SJCRH30 (cell line): ENCODE measurements around the gene ATG9B. TPM values are rescaled to one million over a fixed set of nuclear protein-coding genes. Genes with fewer than 3 reads are reported as not detected.
"Not testable (repeated sequence)": the region's sequence is repeated elsewhere in the genome, so short reads cannot be mapped to it uniquely, and the experiment has no call there.

Experiments
- DNase-seq, 2 experiments: peaks; one replicate each; pipeline ENCODE4 v3.0.0-alpha.2; 2015 to 2020
- H3K27ac ChIP-seq: fragments of 250-450 bp; sonication (Bioruptor Pico); 2 replicates; pipeline ENCODE4 v1.5.1; 2020; ENCODE audit warnings: mild to moderate bottlenecking, moderate library complexity
- H3K27me3 ChIP-seq: fragments of 250-450 bp; sonication (Bioruptor Pico); 2 replicates; pipeline ENCODE4 v1.5.1; 2020; ENCODE audit warnings: mild to moderate bottlenecking, moderate library complexity
- H3K36me3 ChIP-seq: fragments of 250-450 bp; sonication (Bioruptor Pico); 2 replicates; pipeline ENCODE4 v1.5.1; 2020; ENCODE audit warnings: mild to moderate bottlenecking, moderate library complexity
- H3K4me1 ChIP-seq: fragments of 250-450 bp; sonication (Bioruptor Pico); 2 replicates; pipeline ENCODE4 v1.5.1; 2020; ENCODE audit warnings: mild to moderate bottlenecking, moderate library complexity
- H3K4me3 ChIP-seq: fragments of 250-450 bp; sonication (Bioruptor Pico); 2 replicates; pipeline ENCODE4 v1.5.1; 2020; ENCODE audit warnings: mild to moderate bottlenecking, moderate library complexity
- H3K9me3 ChIP-seq: fragments of 250-450 bp; sonication (Bioruptor Pico); replicated peaks from 2 replicates; pipeline ENCODE4 v1.5.1; 2020; ENCODE audit warnings: mild to moderate bottlenecking, moderate library complexity
- total RNA-seq: library from RNA; depleted of rRNA; stranded (reverse); fragments of >200 nt; shearing (Covaris generic); gene quantifications from 2 replicates; pipeline ENCODE4 v1.2.3, GENCODE V29; 2014

Gene ATG9B
- total RNA-seq, 1 experiment from 2014 or later: 0.08 TPM

DNA sequence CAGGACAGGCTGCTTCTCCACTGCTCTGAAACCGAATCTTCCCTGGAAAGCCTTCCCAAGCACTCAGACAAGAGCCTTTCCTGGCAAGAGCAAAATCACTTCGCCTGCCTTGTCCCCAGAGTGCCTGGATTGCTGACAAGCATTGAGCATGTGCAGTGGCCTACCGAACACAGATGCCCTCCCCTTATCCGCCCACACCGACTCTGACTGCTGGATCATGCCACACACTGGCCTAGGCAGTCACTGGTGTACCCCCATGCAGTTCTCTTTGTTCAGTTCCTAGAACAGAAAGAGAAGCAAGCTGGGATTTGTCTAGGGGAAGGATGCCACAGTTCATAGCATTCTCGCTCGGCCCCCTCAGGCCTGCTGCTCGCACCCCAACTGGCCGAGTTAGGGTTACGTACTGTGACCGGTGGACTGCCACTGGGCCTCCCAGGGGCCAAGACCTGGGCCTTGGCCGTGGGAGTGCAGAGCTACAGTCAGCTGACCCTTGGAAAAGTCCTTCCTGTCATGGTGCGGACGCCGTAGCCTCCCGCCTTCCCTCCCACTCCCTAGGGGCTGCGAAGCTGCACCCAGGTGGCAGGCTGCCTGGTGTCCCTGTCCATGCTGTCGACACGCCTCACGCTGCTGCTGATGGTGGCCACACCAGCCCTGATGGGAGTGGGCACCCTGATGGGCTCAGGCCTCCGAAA is 10.9 kb upstream of the ATG9B start:
- H3K9me3 ChIP-seq: no peaks in the 10 kb centered on the region
- H3K36me3 ChIP-seq: no peaks in the 10 kb centered on the region
- no peak for DNase-seq
- H3K4me1 ChIP-seq: peaks cover 20% of the 10 kb centered on the region
- no peaks in the 10 kb centered on the region for H3K27me3 ChIP-seq
- H3K4me3 ChIP-seq: no peak overlapping the region
- H3K27ac ChIP-seq: no peak overlapping the region

DNA sequence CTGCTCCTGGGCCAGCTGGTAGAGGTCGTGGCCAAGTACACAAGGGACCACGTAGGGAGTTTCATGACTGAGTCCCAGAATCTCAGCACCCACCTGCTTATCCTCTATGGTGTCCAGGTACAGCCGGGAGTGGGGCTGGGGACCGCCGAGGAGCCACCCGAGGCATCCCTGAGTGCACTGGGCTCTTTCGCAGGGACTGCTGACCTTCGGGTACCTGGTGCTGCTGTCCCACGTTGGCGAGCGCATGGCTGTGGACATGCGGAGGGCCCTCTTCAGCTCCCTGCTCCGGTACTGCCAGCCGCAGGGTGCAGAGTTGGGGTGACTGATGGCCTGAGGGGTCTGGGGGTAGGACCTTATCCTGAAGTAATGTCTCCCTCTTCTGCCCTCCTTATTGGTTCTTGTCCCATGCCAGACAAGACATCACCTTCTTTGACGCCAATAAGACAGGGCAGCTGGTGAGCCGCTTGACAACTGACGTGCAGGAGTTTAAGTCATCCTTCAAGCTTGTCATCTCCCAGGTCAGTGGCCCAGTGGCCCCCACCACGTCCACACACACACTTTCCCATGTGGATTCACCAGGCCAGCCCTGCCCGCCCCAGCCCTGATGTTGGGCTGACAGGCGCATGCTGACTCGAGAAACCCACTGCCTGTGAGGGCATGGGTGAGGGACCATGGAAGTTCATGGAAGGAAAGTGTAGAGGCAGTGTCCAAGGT is 10.2 kb upstream of the ATG9B start:
- Histone ChIP-seq H3K4me1 (peaks cover 17% of the 10 kb centered on the region), H3K36me3 (no peaks in the 10 kb centered on the region), H3K27me3 (no peaks in the 10 kb centered on the region), H3K4me3 (no peak overlapping the region), H3K27ac (no peak overlapping the region), H3K9me3 (no peaks in the 10 kb centered on the region)
- DNase-seq: no peak

DNA sequence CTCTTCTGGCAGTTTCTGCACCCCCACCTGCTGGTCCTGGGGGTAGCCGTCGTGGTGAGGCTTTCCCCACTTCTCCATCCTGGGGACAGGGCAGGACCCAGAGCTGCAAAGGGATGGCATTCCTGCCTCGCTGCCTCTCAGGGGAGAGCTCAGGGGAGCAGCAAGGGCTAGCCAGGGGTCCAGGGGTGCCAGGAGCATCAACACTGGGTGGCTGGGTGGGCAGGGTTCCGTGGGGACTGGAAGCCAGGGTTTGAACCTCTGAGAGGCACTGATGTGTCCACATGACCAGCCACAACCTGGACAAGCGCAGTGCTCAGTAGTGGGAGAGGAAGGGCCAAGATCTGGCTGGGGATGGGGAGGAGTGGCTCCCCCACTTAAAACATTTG is 9.6 kb upstream of the ATG9B start:
- Histone ChIP-seq H3K27ac (no peak overlapping the region), H3K4me3 (no peak overlapping the region), H3K36me3 (no peaks in the 10 kb centered on the region), H3K9me3 (no peaks in the 10 kb centered on the region), H3K4me1 (peaks cover 14% of the 10 kb centered on the region), H3K27me3 (no peaks in the 10 kb centered on the region)
- no peak for DNase-seq

DNA sequence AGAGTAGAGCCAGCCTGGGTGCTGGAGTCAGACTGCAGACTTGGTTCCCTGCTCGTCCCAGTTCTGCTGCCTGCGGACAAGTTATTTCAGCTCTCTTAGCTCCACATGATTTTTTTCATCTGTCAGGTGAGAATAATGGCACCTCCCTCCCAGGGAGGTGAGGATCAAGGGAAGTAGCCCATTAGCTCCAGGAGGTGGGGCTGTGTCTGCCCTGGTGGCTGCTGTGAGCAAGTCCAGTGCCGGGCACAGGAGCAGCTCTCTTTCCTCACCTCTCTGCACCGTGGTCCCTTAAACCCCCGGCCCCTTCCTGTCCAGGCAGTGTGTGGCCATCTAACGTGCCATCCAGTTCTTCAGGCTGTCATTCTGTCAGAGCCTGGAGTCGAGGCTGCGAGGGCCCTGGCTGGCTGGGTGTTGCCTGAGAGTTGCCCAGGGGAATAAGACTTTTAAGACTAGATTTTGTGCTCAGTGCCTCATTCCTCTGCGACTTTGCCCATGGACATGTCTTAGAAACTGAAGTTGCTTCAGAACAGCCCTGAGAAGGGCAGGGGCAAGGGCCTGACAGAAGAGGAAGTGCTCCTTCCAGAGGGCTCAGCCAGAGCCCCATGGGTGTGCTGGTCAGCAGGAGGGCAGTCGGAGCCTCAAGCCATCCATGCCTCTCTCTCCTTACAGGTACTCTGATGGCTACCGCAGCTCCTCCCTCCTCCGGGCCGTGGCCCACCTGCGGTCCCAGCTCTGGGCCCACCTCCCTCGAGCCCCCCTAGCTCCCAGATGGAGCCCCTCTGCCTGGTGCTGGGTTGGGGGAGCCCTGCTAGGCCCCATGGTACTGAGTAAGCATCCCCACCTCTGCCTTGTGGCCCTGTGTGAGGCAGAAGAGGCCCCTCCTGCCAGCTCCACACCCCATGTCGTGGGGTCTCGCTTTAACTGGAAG is 8.9 kb upstream of the ATG9B start:
- DNase-seq: no peak
- Histone ChIP-seq H3K4me1 (peaks cover 8% of the 10 kb centered on the region; the same call in 1 of the 2 replicates), H3K4me3 (no peak overlapping the region), H3K27ac (no peak overlapping the region), H3K9me3 (no peaks in the 10 kb centered on the region), H3K36me3 (no peaks in the 10 kb centered on the region), H3K27me3 (no peaks in the 10 kb centered on the region)

DNA sequence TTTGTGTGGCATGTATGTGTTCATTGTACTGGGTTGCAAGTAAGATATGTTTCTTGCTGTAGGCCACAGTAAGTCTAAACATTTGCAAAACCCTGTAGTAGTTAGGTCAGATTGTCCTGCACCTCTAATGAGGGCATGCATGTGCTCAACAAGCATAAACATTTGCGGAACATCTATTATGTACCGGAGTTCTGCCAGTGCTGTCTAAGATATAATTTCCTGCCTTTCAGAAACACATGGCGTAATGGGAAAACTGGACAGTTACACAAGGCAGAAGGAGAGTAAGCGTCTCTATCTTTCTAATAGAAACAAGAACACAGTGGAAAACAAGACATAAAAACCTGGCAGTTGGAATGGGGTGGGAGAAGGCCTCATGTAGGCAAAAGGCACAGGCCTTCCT is 6.7 kb upstream of the ATG9B start:
- no peaks in the 10 kb centered on the region for H3K9me3 ChIP-seq
- H3K36me3 ChIP-seq: no peaks in the 10 kb centered on the region
- H3K27ac ChIP-seq: no peak overlapping the region
- no peak overlapping the region for H3K4me3 ChIP-seq
- DNase-seq: no peak
- peaks cover 14% of the 10 kb centered on the region; the same call in 1 of the 2 replicates for H3K4me1 ChIP-seq
- no peaks in the 10 kb centered on the region for H3K27me3 ChIP-seq

DNA sequence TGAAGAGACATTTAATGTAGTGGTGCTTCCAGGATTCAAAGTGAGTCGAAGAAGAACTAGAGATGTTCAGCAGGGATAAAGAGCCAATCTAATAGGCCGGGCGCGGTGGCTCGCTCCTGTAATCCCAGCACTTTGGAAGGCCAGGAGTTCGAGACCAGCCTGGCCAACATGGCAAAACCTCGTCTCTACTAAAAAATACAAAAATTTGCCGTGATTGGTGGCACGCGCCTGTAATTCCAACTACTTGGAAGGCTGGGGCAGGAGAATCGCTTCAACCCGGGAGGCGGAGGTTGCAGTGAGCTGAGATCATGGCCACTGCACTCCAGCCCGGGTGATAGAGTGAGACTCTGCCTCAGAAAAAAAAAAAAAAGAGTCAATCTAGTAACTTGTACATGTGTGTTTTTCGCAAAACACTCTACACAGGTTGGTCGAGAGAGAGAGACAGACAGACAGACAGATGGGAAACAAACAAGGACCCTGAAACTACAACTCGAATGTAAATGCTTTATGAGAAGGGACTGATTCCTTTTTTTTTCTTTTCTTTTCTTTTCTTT is 4.7 kb upstream of the ATG9B start:
- DNase-seq: no peak
- peak overlapping the region; percentile 21; the same call in 1 of the 2 replicates for H3K27ac ChIP-seq
- peaks cover 14% of the 10 kb centered on the region; the same call in 1 of the 2 replicates for H3K4me1 ChIP-seq
- H3K36me3 ChIP-seq: no peaks in the 10 kb centered on the region
- no peaks in the 10 kb centered on the region for H3K9me3 ChIP-seq
- no peaks in the 10 kb centered on the region for H3K27me3 ChIP-seq
- peak overlapping the region; percentile 83 for H3K4me3 ChIP-seq

DNA sequence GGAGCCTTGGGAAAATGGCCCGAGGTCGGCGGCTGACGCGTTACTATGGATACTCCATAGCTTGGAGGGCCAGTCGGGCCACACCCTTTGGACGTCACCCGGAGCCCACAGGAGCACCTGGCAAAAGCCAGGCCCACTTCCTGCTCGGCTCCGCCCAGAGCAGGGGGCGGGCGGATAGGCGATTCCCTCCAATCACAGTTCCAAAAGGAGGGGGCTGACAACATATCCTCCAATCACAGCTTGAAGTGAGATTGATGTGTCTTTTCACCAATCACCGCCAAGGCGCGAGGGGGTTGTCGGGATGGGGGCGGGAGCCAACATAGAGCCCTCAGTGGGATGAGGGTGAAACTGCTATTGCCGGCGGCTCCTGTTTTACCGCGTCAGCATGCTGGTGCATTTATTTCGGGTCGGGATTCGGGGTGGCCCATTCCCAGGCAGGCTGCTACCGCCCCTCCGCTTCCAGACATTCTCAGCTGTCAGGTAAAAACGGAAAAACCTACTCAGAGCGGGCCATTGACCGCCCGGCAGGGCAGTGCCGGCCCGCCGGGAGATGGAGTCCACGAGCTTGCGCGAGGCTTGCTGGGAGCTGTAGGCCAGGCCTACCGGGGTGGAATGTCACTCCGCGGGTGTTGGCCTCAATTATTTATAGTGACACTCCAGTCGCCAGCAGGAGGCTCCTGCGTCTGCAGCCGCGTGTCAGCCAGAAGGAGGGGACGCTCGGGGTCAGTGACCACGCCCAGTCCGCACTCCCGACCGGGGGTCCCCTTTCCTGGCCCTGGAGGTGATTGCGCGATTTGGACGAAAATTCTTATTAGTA is 4.0 kb upstream of the ATG9B start, which contains the start of gene ABCB8:
ABCB8 (plus strand) TSS at position 320 of the 817 bp plus-strand sequence; CDS start at position 386, 66 bp downstream.
- peak within 1 kb of the TSS; percentile 21; the same call in 1 of the 2 replicates for H3K27ac ChIP-seq
- no peaks in the 10 kb centered on the region for H3K36me3 ChIP-seq
- H3K4me3 ChIP-seq: peak within 1 kb of the TSS; percentile 83
- H3K27me3 ChIP-seq: no peaks in the 10 kb centered on the region; the same call in 1 of the 2 replicates
- H3K4me1 ChIP-seq: peaks cover 14% of the 10 kb centered on the region; the same call in 1 of the 2 replicates
- peak; percentile 99 to 100 for DNase-seq
- H3K9me3 ChIP-seq: no peaks in the 10 kb centered on the region

DNA sequence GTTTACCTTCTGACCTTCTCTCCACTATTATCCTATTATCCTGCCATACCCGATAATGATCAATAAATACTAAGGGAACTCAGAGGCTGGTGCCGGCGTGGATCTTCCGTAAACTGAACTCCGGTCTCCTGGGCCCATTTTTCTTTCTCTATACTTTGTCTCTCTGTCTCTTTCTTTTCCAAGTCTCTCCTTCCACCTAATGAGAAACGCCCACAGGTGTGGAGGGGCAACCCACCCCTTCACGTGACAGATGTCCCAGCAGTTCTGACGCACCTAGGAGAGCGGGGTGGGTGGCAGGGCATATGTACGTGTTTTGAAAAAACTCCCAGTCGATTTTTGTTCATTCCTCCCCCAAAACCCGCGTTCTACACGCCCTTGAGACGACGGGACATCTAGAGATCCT is 3.4 kb upstream of the ATG9B start:
- Histone ChIP-seq H3K4me3 (peak overlapping the region; percentile 83), H3K4me1 (peaks cover 14% of the 10 kb centered on the region; the same call in 1 of the 2 replicates)
- not testable (repeated sequence) for H3K27me3 ChIP-seq, DNase-seq, H3K27ac ChIP-seq, H3K9me3 ChIP-seq, H3K36me3 ChIP-seq

DNA sequence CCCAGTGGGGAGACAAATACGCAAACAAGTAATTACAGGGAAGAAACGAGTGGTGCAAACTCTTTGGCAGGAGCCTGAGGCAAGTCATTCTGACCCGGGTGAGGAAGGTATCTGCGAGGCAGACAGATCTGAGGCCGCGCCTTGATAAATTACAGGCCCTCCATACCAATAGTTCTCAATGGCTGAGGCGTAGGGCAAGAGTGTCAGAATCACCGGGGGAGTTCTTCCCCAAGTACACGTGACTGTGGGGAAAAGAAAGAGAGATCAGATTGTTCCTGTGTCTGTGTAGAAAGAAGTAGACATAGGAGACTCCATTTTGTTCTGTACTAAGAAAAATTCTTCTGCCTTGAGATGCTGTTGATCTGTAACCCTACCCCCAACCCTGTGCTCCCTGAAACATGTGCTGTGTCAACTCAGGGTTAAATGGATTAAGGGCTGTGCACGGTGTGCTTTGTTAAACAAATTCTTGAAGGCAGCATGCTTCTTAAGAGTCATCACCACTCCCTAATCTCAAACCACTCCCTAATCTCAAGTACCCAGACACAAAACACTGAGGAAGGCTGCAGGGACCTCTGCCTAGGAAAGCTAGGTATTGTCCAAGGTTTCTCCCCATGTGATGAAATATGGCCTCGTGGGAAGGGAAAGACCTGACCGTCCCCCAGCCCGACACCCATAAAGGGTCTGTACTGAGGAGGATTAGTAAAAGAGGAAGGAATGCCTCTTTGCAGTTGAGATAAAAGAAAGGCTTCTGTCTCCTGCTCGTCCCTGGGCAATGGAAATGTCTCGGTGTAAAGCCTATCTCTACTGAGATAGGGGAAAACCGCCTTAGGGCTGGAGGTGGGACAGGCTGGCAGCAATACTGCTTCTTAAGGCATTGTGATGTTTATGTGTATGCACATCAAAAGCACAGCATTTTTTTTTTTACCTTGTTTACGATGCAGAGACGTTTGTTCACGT is 2.8 kb upstream of the ATG9B start:
- not testable (repeated sequence) for H3K27ac ChIP-seq, H3K9me3 ChIP-seq, H3K36me3 ChIP-seq, H3K4me3 ChIP-seq, H3K27me3 ChIP-seq, DNase-seq
- peaks cover 14% of the 10 kb centered on the region; the same call in 1 of the 2 replicates for H3K4me1 ChIP-seq

DNA sequence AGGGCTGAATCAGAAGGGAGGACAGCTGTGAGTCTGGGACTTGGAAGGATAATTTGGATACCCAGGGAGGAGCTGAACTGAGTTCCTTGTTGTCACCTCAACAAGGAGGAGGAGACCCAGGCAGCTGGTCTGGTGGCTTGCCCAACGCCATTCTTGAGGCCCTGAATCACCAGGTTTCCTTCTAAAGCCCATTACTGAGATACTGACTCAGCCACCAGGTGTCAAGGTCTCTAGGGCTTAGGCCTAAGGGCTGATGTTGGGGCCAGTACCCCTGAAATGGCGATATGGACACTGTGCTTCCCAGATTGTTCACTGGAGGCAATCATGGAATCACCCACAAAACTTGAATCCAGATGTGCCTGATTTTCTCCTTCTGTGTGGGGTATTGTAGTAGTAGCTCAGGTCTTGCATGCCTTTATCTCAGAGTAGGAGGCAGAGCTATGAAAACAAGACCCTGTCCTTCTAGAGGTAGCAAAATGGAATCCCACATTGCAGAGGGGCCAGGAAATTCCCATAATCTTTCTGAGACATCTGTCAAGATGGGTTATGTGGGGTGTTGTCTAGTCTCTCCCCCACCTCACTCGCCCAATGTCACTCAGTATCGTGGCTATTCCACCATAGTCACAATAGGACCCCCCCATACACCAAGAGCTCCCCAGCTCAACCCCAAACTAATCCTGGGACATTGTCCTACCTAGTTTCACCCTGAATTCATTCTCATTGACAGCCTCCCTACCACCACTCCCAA is 1.8 kb upstream of the ATG9B start:
- no peak for DNase-seq
- no peak overlapping the region for H3K27ac ChIP-seq
- no peak overlapping the region for H3K4me3 ChIP-seq
- no peaks in the 10 kb centered on the region for H3K9me3 ChIP-seq
- H3K4me1 ChIP-seq: peaks cover 14% of the 10 kb centered on the region; the same call in 1 of the 2 replicates
- H3K36me3 ChIP-seq: no peaks in the 10 kb centered on the region
- peaks cover 3% of the 10 kb centered on the region; the same call in 1 of the 2 replicates for H3K27me3 ChIP-seq

DNA sequence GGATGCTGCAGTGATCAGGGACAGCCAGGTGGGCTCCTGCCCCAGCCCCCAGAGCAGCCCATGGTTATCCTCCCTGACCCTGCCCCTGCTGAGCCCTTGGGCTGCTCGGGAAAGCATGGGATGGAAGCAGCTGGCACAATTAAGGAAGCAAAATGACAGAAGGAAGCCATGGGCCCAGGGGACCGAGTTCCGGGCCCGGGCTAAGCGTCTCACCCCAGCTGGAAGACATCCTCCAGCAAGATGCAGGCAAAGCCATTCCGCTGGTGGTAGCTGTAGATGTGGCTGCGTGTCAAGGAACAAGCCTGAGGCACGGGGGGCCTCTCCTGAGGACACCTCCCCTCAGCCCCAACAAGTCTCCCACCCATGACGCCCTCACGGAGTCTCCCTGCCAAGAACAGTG is 1.1 kb downstream of the ATG9B start:
- Histone ChIP-seq H3K27me3 (peaks cover 19% of the 10 kb centered on the region), H3K4me3 (no peak overlapping the region), H3K9me3 (no peaks in the 10 kb centered on the region), H3K36me3 (no peaks in the 10 kb centered on the region), H3K4me1 (peaks cover 6% of the 10 kb centered on the region; the same call in 1 of the 2 replicates), H3K27ac (no peak overlapping the region)
- DNase-seq: no peak

DNA sequence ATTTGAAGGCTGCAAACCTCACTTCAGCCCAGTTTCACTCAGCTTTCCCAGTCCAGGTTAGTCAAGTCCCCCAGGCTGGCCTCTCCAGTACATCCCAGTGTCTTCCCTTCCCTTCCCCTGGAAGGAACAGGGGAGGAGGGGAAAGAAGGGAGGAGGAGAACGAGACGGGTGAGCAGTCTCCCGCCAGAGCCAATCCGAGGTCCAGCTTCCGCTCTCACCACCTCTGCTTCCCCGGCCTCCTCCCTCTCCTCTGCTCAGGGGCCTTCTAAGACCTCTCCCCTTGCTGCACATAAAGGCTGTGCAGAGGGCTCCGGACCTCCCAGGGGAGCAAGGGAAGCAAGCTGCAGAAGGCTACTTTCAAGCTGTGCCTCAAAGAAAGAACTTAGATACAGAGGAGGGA is 4.1 kb downstream of the ATG9B start:
- no peak for DNase-seq
- no peak overlapping the region for H3K4me3 ChIP-seq
- H3K27ac ChIP-seq: no peak overlapping the region
- peaks cover 40% of the 10 kb centered on the region for H3K27me3 ChIP-seq
- no peaks in the 10 kb centered on the region for H3K36me3 ChIP-seq
- H3K4me1 ChIP-seq: no peaks in the 10 kb centered on the region; the same call in 1 of the 2 replicates
- no peaks in the 10 kb centered on the region for H3K9me3 ChIP-seq
